CD4-positive, alpha-beta T cell treated with Interleukin-15 for 1 hour (primary cell): ENCODE data around the gene MRPS16.

ENCODE experiments used
- DNase-seq: peaks from one replicate; pipeline ENCODE4 v3.0.0-alpha.2; 2020

MRPS16 gene

DNA sequence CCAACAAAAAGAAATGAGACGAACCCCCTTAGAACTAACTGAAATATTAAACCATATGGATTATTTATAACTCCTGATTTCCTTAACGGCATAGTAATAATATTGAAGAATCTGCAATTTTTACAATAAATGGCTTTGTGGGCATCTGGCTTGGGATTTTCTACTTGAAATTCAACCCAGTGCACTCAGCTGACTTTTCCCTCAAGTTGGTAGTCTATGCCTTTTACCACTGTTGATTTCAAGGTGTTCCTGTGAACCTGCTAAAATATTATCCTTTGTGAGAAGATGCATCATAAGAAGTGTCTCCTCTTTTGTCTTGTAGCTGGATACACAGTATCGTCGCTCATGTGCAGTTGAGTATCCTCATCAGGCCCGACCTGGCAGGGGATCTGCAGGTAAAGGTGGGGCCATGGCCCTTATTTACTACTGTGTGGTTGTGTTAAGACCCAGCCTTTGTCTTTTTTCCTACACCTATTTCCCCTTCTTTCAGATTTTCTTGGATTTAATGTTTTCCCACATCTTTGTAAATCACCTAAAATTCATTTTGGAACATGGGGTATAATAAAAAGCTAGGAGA is 13.4 kb downstream of the MRPS16 start:
- no peak for DNase-seq

DNA sequence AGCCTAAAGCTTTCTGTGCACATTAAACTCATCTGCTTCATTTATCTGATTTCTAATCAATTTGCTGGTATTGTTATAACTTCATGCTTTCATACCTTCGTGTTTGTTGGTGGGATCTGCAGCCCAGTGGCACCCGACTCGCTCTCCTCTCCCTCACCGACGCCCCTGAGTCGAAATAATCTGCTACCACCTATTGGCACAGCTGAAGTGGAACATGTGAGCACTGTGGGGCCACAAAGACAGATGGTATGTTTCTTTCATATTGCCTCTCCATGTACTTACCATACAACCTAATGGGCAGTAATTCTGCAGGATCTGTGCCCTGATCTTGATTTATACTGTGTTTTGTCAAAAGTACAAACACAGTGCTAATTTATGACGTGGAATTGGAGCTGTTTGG is 17.7 kb downstream of the MRPS16 start:
- DNase-seq: no peak

DNA sequence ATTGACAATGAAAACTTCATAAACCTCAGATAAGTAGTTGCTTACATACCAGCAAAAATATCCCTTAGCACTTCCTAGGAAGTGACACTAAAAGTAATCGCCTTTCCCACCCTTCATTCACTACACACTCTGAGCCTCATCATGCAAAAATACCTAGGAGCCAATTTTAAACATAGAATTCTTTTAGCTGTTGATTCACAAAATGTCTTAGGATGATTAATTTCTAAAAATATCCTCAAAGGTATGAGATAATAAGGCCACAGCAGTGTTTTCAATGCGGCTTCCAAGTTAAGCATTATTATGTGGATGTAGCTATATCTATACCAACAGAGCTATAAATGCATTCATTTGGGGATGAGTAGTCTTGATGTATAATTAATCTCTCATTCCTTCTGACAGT is 18.6 kb downstream of the MRPS16 start:
- no peak for DNase-seq

- no peak for DNase-seq
Observed at GRCh38 chr10:73232887-73233286, 19.6 kb downstream of the MRPS16 start.

DNA sequence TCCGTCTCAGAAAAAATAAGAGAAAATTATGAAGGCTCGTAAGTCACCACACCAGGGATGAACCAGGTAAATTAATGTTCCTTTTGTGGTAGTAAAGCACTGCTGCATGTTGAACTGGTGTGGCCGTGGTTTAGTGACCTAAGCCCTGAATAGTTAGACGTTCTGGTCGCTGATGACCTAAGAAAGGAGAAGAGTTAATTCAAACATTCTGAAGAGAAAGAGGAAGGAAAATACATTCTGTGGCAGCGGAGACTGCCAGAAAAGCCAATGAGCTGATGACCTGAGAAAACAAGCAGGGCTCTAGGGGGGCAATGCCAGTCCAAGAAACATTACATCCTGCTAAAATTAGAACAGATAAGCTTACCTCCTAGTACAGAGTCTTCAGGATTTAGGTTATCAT is 22.9 kb downstream of the MRPS16 start:
- DNase-seq: no peak

DNA sequence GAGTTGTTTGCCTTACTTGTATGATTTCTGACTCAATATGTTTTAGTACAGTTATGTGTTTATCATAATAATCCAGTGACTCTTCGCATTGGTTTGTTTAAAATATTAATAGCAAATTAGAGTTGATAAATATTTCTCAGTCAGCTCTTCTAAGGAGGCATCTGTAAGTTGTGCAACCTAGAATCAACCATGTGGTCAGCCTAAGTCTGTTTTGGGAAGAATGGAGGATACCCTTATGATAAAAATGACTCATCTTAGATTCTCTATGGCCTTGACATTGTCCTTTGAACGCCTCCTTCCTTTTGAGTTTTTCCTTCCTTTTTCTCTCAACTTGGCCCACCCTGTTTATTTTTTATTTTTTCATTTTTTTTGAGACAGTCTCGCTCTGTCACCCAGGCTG is 24.2 kb downstream of the MRPS16 start:
- no peak for DNase-seq

GRCh38 chr10:73226663-73227062 is 25.8 kb downstream of the MRPS16 start:
- no peak for DNase-seq

DNA sequence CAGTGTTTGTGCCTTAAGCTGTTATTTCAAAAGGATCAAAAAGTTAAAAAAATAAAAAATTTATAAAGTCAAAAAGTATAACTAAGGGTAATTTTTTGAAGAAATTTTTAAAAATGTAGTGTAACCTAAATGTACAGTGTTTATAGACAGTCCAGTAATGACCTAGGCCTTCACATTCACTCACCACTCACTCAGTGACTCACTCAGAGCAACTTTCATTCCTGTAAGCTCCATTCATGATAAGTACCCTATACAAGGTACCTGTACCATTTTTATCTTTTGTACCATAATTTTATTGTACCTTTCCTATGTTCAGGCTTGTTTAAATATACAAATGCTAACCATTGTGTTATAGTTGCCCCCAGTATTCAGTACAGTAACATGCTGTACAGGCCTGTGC is 26.9 kb downstream of the MRPS16 start:
- no peak for DNase-seq

DNA sequence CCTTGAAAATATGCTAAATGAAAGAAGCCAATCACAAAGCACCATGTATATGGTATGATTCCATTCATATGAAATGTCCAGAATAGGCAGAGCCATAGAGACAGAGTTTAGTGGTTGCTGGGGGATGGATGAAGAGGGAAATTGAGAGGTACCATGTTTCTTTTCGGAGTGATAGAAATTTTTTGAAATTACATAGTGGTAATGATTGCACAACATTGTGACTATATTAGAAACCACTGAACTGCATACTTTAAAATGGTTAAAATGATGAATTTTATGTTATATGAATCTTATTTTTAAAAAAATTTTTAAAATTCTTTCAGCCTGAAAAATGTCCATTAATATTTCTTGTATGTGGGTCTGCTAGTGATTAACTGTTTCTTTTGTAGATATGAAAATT is 31.5 kb downstream of the MRPS16 start:
- no peak for DNase-seq

DNA sequence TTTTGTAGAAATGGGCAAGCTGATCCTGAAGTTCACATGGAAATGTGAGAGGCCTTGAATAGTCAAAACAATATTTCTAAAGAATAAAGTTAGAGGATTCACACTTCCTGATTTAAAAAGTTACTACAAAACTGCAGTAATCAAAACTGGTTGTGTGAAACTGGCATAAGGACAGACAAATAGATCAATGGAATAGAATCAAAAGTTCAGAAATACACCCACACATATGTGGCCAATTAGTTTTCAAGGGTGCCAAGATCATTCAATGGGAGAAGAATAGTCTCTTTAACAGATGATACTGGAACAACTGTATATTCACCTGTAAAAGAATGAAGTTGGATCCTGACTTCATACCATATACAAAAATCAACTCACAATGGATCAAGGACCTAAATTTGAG is 33.1 kb downstream of the MRPS16 start:
- no peak for DNase-seq

GRCh38 chr10:73218431-73219191 is 33.8 kb downstream of the MRPS16 start:
- DNase-seq: no peak

- DNase-seq: no peak
Observed at GRCh38 chr10:73217628-73218027, 34.8 kb downstream of the MRPS16 start.

DNA sequence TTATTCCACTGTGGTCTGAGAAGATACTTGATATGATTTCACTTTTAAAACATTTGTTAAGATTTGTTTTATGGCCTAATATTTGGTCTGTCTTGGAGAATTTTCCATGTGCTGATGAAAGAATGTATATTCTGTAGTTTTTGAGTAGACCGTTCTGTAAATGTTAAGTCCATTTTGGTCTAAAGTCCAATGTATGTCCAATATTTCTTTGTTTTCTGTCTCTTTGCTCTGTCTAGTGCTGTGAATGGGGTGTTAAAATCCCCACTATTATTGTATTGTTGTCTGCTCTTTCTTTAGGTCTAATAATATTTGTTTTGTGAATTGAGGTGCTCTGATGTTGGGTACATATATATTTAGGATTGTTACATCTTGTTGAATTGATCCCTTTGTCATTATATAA is 36.7 kb downstream of the MRPS16 start:
- DNase-seq: no peak

DNA sequence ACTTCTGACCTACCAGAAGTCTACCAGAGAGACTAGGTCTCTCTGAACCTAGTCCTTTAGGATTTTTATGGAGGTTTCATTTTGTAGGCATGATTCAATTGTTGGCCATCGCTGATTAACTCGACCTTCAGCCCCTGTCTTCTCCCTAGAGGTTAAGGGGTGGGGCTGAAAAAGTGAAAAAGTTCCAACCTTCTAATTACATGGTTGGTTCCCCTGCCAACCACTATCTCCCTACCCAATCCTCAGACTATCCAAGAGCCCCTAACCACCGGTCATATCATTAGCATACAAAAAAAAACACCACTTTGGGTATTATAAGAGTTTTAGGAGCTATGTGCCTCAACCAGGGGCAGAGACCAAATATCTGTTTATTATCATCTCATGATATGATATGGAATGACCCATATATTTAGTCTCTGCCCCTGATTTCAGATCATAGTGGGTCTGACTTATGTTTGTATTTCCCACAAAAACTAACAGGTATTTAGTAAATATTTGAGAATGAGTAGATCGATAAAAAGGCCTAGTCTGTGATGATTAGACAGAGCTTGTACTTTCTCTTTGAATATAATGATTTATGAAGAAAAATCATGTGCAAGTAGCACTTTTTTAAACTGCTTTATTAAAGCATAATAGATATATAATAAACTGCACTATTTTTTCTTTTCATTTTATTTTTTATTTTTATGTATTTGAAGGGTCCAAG is 41.2 kb downstream of the MRPS16 start:
- no peak for DNase-seq

DNA sequence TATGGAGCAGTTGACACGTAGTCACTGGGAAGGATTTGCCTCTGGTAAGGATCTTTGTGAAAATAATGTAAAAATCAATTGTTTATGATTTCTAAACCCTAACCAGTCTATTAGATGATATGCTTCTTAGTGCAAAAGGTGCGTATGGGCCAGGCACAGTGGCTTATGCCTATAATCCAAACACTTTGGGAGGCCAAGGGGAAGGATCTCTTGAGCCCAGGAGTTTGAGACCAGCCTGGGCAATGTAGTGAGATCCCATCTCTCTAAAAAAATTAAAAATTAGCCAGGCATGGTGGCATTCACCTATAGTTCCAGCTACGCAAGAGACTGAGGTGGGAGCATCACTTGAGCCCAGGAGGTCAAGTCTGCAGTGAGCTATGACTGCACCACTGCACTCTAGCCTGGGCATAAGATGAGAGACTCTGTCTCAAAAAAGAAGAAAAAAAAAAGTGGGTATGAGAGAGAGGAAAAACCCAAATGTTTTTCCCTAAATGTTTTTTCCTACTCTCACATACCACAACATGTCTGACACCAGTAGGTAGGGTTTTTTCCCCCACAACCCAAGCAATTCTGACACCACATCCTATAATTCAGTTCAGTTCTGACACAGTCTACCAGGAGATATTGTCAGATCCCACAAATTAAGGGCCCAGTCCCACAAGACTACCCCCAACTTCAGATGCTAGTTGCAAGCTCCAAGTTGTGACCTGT is 41.9 kb downstream of the MRPS16 start:
- no peak for DNase-seq

- DNase-seq: no peak
Observed at GRCh38 chr10:73209705-73210104, 42.7 kb downstream of the MRPS16 start.

GRCh38 chr10:73207883-73208282 is 44.6 kb downstream of the MRPS16 start:
- DNase-seq: no peak

DNA sequence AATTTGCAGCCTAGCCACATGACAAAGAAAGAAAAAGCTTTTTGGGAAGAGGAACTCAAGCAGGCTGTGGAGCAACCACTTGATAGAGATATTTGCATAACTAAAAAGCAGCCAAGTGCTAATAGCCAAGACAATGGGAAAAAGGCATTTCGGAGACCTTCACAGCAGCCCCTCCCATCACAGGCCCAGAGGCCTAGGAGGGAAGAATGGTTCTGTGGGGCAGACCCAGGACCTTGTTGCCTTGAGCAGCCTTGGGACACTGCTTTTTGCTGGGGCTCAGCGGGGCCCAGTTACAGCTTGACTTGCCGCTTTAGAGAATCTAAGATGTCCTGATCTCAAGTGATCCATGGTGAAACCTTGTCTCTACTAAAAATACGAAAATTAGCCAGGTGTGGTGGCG is 46.1 kb downstream of the MRPS16 start:
- no peak for DNase-seq

- DNase-seq: no peak
Observed at GRCh38 chr10:73205890-73206289, 46.6 kb downstream of the MRPS16 start.

DNA sequence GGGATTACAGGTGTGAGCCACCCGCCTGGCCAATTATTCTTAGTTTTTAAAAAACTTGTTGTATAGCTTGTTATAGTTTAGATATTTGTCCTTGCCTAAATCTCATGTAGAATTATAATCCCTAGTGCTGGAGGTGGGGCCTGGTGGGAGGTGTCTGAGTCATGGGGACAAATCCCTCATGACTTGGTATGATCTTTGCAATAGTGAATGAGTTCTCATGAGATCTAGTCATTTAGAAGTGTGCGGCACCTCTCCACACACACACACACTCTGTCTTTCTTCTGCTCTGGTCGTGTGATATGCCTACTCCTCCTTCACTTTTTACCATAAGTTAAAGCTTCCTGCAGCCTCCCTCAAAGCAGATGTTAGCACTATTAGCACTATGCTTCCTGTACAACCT is 47.4 kb downstream of the MRPS16 start:
- no peak for DNase-seq
